H7 (cell line): Measurements from ENCODE around the gene IPO11. TPM values are rescaled to one million over a fixed set of nuclear protein-coding genes. Genes with fewer than 3 reads are reported as not detected.

Experiments used
- DNase-seq: peaks from one replicate; pipeline ENCODE4 v3.0.0; 2012
- H3K27me3 ChIP-seq: 2 replicates; pipeline ENCODE4 v1.6.0; 2011; ENCODE audit warnings: mild to moderate bottlenecking, low read length; ENCODE audit not compliant: control insufficient read depth, insufficient read depth
- H3K36me3 ChIP-seq: replicated peaks from 2 replicates; pipeline ENCODE4 v1.5.1; 2011; ENCODE audit warnings: low read length; ENCODE audit not compliant: control insufficient read depth, insufficient read depth
- H3K4me3 ChIP-seq: 2 replicates; pipeline ENCODE4 v1.5.1; 2011; ENCODE audit warnings: low read depth, mild to moderate bottlenecking, control low read depth, low read length, moderate library complexity; ENCODE audit not compliant: insufficient read depth
- total RNA-seq: library from RNA; depleted of rRNA; stranded (reverse); fragments of >200 nt; shearing (Covaris generic); gene quantifications from 2 replicates; pipeline ENCODE4 v1.2.3, GENCODE V29; 2014

Gene IPO11
- total RNA-seq, 1 experiment from 2014 or later = 32.9 TPM

GRCh38 chr5:62579761-62580160, 167.2 kb downstream of the IPO11 start:
- H3K36me3 ChIP-seq = no peaks in the 10 kb centered on the region
- H3K4me3 ChIP-seq = no peak overlapping the region
- no peaks in the 10 kb centered on the region for H3K27me3 ChIP-seq
- no peak for DNase-seq

- Histone ChIP-seq H3K36me3 (no peaks in the 10 kb centered on the region), H3K27me3 (no peaks in the 10 kb centered on the region), H3K4me3 (no peak overlapping the region)
- DNase-seq = no peak
Observed at GRCh38 chr5:62581836-62582597, 169.5 kb downstream of the IPO11 start.

- no peaks in the 10 kb centered on the region for H3K27me3 ChIP-seq
- H3K4me3 ChIP-seq = no peak overlapping the region
- H3K36me3 ChIP-seq = no peaks in the 10 kb centered on the region
- no peak for DNase-seq
Observed at GRCh38 chr5:62584391-62584790, 171.8 kb downstream of the IPO11 start.

GRCh38 chr5:62585306-62585705, 172.7 kb downstream of the IPO11 start:
- no peak overlapping the region for H3K4me3 ChIP-seq
- H3K36me3 ChIP-seq = no peaks in the 10 kb centered on the region
- no peaks in the 10 kb centered on the region for H3K27me3 ChIP-seq
- DNase-seq = no peak

GRCh38 chr5:62585751-62586150, 173.2 kb downstream of the IPO11 start:
- H3K4me3 ChIP-seq = no peak overlapping the region

GRCh38 chr5:62587737-62588136, 175.2 kb downstream of the IPO11 start:
- no peaks in the 10 kb centered on the region for H3K36me3 ChIP-seq
- no peaks in the 10 kb centered on the region for H3K27me3 ChIP-seq
- DNase-seq = no peak
- H3K4me3 ChIP-seq = no peak overlapping the region

More at GRCh38 chr5:62585751-62586150, 173.2 kb downstream of the IPO11 start:
- no peak for DNase-seq
- Histone ChIP-seq H3K36me3 (no peaks in the 10 kb centered on the region), H3K27me3 (no peaks in the 10 kb centered on the region)

GRCh38 chr5:62588668-62589067, 176.1 kb downstream of the IPO11 start:
- Histone ChIP-seq H3K36me3 (no peaks in the 10 kb centered on the region), H3K4me3 (no peak overlapping the region), H3K27me3 (no peaks in the 10 kb centered on the region)
- DNase-seq = no peak

GRCh38 chr5:62589504-62589903, 176.9 kb downstream of the IPO11 start:
- no peak overlapping the region for H3K4me3 ChIP-seq
- H3K27me3 ChIP-seq = no peaks in the 10 kb centered on the region
- no peaks in the 10 kb centered on the region for H3K36me3 ChIP-seq
- DNase-seq = no peak

GRCh38 chr5:62590387-62590786, 177.8 kb downstream of the IPO11 start:
- Histone ChIP-seq H3K27me3 (no peaks in the 10 kb centered on the region), H3K36me3 (no peaks in the 10 kb centered on the region), H3K4me3 (no peak overlapping the region)
- no peak for DNase-seq

GRCh38 chr5:62592558-62592957, 180.0 kb downstream of the IPO11 start:
- H3K27me3 ChIP-seq = no peaks in the 10 kb centered on the region
- no peak for DNase-seq
- no peak overlapping the region for H3K4me3 ChIP-seq
- no peaks in the 10 kb centered on the region for H3K36me3 ChIP-seq

- Histone ChIP-seq H3K4me3 (no peak overlapping the region), H3K36me3 (no peaks in the 10 kb centered on the region), H3K27me3 (no peaks in the 10 kb centered on the region)
- DNase-seq = no peak
Observed at GRCh38 chr5:62593331-62593730, 180.8 kb downstream of the IPO11 start.

GRCh38 chr5:62594364-62594984, 181.9 kb downstream of the IPO11 start:
- DNase-seq = no peak
- Histone ChIP-seq H3K4me3 (no peak overlapping the region), H3K36me3 (no peaks in the 10 kb centered on the region), H3K27me3 (no peaks in the 10 kb centered on the region)

- no peak for DNase-seq
- no peaks in the 10 kb centered on the region for H3K27me3 ChIP-seq
- H3K4me3 ChIP-seq = no peak overlapping the region
- no peaks in the 10 kb centered on the region for H3K36me3 ChIP-seq
Observed at GRCh38 chr5:62596096-62596495, 183.5 kb downstream of the IPO11 start.

GRCh38 chr5:62596691-62597090, 184.1 kb downstream of the IPO11 start:
- Histone ChIP-seq H3K36me3 (no peaks in the 10 kb centered on the region), H3K4me3 (no peak overlapping the region), H3K27me3 (no peaks in the 10 kb centered on the region)
- no peak for DNase-seq

- Histone ChIP-seq H3K36me3 (no peaks in the 10 kb centered on the region), H3K27me3 (no peaks in the 10 kb centered on the region), H3K4me3 (no peak overlapping the region)
- no peak for DNase-seq
Observed at GRCh38 chr5:62597314-62597713, 184.8 kb downstream of the IPO11 start.
